Measurements from ENCODE around the gene DMP1.
"Not testable (repeated sequence)": the region's sequence is repeated elsewhere in the genome, so short reads cannot be mapped to it uniquely, and the experiment has no call there.

Gene DMP1

GRCh38 chr4:87688316-87688715, 38.2 kb downstream of the DMP1 start:
- DNase-seq, result no peak

GRCh38 chr4:87690947-87691346, 40.9 kb downstream of the DMP1 start:
- DNase-seq, result not testable (repeated sequence)

- not testable (repeated sequence) for DNase-seq
Measured at GRCh38 chr4:87692060-87692459, 42.0 kb downstream of the DMP1 start.

GRCh38 chr4:87697272-87697671, 47.2 kb downstream of the DMP1 start:
- DNase-seq, result no peak

GRCh38 chr4:87697945-87698344, 47.9 kb downstream of the DMP1 start:
- DNase-seq, result no peak

GRCh38 chr4:87698394-87698793, 48.3 kb downstream of the DMP1 start:
- DNase-seq, result no peak

GRCh38 chr4:87704001-87704400, 53.9 kb downstream of the DMP1 start:
- no peak for DNase-seq

GRCh38 chr4:87707279-87707918, 57.3 kb downstream of the DMP1 start:
- DNase-seq, result no peak

Data from RPMI8226 (cell line).